WTC11 (cell line): ENCODE measurements around the gene PPP1R11. TPM values are rescaled to one million over a fixed set of nuclear protein-coding genes. Genes with fewer than 3 reads are reported as not detected.
"Not testable (repeated sequence)": the region's sequence is repeated elsewhere in the genome, so short reads cannot be mapped to it uniquely, and the experiment has no call there.

Experiments used
- ATAC-seq: fragments of 200-7000 bp; cut with Tn5 transposase; 2 replicates; pipeline ENCODE4 v1.10.0; 2021; ENCODE audit warnings: mild to moderate bottlenecking, moderate library complexity
- CTCF ChIA-PET: fragments of 300-600 bp; sonication (Branson Sonifier 250); formaldehyde crosslinking; loops from one replicate; lab custom pipeline; 2021; ENCODE audit warnings: antibody characterized with exemption; lab: Charles Lee
- POLR2A ChIA-PET: fragments of 350-600 bp; sonication (Branson Sonifier 250); formaldehyde crosslinking; loops from one replicate; lab custom pipeline; 2021; ENCODE audit warnings: antibody characterized with exemption; lab: Charles Lee
- DNase-seq: peaks from one replicate; pipeline ENCODE4 v3.0.0; 2021; ENCODE audit warnings: low spot score
- H3K27ac Mint-ChIP-seq: 2 replicates; pipeline ENCODE4 v1.8.0; 2021; ENCODE audit warnings: mixed read lengths
- H3K27me3 Mint-ChIP-seq: 2 replicates; pipeline ENCODE4 v1.8.0; 2021; ENCODE audit warnings: low read depth, mild to moderate bottlenecking, moderate library complexity, mixed read lengths
- H3K36me3 Mint-ChIP-seq: 2 replicates; pipeline ENCODE4 v1.8.0; 2021; ENCODE audit warnings: mixed read lengths
- H3K4me1 Mint-ChIP-seq: 2 replicates; pipeline ENCODE4 v1.8.0; 2022; ENCODE audit warnings: mixed read lengths
- H3K4me3 Mint-ChIP-seq: 2 replicates; pipeline ENCODE4 v1.8.0; 2021; ENCODE audit warnings: mild to moderate bottlenecking, moderate library complexity, mixed read lengths
- H3K9me3 Mint-ChIP-seq: 2 replicates; pipeline ENCODE4 v1.8.0; 2021; ENCODE audit warnings: mixed read lengths
- CBFB ChIP-seq: sonication (generic); formaldehyde crosslinking; IDR thresholded peaks from 2 replicates; pipeline ENCODE4 v1.8.1; 2022; ENCODE audit warnings: mild to moderate bottlenecking, low read depth, missing genetic modification reagents
- E2F4 ChIP-seq: sonication (generic); formaldehyde crosslinking; IDR thresholded peaks from 2 replicates; pipeline ENCODE4 v1.8.1; 2022; ENCODE audit warnings: low read depth, mild to moderate bottlenecking, moderate library complexity, missing genetic modification reagents, borderline replicate concordance
- ELF4 ChIP-seq: sonication (generic); formaldehyde crosslinking; IDR thresholded peaks from 2 replicates; pipeline ENCODE4 v1.8.1; 2022; ENCODE audit warnings: low read depth, mild to moderate bottlenecking, moderate library complexity, missing genetic modification reagents
- ETV6 ChIP-seq: sonication (generic); formaldehyde crosslinking; IDR thresholded peaks from 2 replicates; pipeline ENCODE4 v1.8.1; 2022; ENCODE audit warnings: mild to moderate bottlenecking, missing genetic modification reagents
- FOXP1 ChIP-seq: sonication (generic); formaldehyde crosslinking; IDR thresholded peaks from 2 replicates; pipeline ENCODE4 v1.8.0; 2022; ENCODE audit warnings: missing genetic modification reagents, mild to moderate bottlenecking, moderate library complexity, borderline replicate concordance
- HMGA2 ChIP-seq: fragments of 250-450 bp; sonication (Bioruptor Pico); IDR thresholded peaks from 2 replicates; pipeline ENCODE4 v1.4.0; 2021; ENCODE audit warnings: mild to moderate bottlenecking, moderate library complexity
- MYBL2 ChIP-seq: sonication (generic); formaldehyde crosslinking; IDR thresholded peaks from 2 replicates; pipeline ENCODE4 v1.8.1; 2023; ENCODE audit warnings: mild to moderate bottlenecking, moderate library complexity, missing genetic modification reagents
- PRRX2 ChIP-seq: fragments of 250-450 bp; sonication (Bioruptor Pico); IDR thresholded peaks from 2 replicates; pipeline ENCODE4 v1.8.0; 2021; ENCODE audit warnings: mild to moderate bottlenecking
- ZNF317 ChIP-seq: sonication (generic); formaldehyde crosslinking; IDR thresholded peaks from 2 replicates; pipeline ENCODE4 v1.8.1; 2023; ENCODE audit warnings: low read depth, mild to moderate bottlenecking, moderate library complexity, missing genetic modification reagents, borderline replicate concordance
- ZNF425 ChIP-seq: fragments of 250-450 bp; sonication (Bioruptor Pico); conservative IDR thresholded peaks from 2 replicates; pipeline ENCODE4 v1.9.0; 2021; ENCODE audit warnings: mild to moderate bottlenecking
- total RNA-seq: library from RNA; stranded (reverse); gene quantifications from 3 replicates; pipeline ENCODE4 v1.2.3, GENCODE V29; 2021
- TF ChIP-seq, protein P1 (sequence below): sonication (generic); formaldehyde crosslinking; conservative IDR thresholded peaks from 2 replicates; pipeline ENCODE4 v1.8.1; 2022; ENCODE audit warnings: mild to moderate bottlenecking, missing genetic modification reagents

PPP1R11 gene
- total RNA-seq, 1 experiment from 2014 or later: 25.0 TPM

DNA sequence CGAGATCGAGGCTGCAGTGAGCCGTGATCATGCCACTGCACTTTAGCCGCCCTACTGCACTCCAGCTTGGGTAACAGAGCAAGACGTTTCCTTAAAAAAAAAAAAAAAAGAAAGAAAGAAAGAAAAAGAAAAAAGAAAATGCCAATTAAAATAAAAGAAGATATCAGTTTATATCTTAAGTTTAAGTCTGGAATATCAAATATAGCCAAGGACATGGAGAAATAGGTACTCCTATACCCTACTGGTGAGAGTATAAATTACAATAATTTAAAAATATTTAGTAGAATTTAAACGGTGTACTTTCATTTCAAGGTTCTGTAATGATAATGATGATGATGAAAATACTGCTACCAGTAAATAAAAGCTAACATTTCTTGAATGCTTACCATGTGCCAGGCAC, 49.7 kb downstream of the PPP1R11 start (continued):
- TF ChIP-seq PRRX2 (CRISPR knock-in tag) (no peak), HMGA2 (CRISPR knock-in tag) (no peak), ETV6 (CRISPR knock-in tag) (no peak), ZNF425 (CRISPR knock-in tag) (no peak), MYBL2 (CRISPR knock-in tag) (no peak), CBFB (CRISPR knock-in tag) (no peak), FOXP1 (CRISPR knock-in tag) (no peak), ELF4 (CRISPR knock-in tag) (no peak), E2F4 (no peak), ZNF317 (CRISPR knock-in tag) (no peak)
- TF ChIP-seq, protein P1, sequence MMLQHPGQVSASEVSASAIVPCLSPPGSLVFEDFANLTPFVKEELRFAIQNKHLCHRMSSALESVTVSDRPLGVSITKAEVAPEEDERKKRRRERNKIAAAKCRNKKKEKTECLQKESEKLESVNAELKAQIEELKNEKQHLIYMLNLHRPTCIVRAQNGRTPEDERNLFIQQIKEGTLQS (CRISPR knock-in tag): no peak
- TF ChIP-seq, all 79 proteins: peak for 0

DNA sequence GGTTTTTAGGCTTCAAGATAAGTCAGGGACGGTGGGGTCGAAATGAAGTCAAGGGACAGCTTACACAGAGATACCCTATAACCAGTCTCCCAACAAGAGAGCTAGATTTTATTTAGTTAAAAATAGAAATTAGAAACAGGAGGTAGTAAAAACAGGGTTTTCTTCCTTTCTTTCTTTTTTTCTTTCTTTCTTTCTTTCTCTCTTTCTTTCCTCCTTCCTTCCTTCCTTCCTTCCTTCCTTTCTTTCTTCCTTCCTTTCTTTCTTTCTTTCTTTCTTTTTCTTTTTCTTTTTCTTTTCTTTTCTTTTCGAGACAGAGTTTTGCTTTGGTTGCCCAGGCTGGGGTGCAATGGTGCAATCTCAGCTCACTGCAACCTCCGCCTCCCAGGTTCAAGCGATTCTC, 51.7 kb downstream of the PPP1R11 start:
- H3K4me1 Mint-ChIP-seq, H3K9me3 Mint-ChIP-seq, POLR2A ChIA-PET, H3K36me3 Mint-ChIP-seq, H3K4me3 Mint-ChIP-seq, DNase-seq, ATAC-seq, H3K27ac Mint-ChIP-seq: not testable (repeated sequence)
- peaks cover 37% of the 10 kb centered on the region for H3K27me3 Mint-ChIP-seq
- CTCF ChIA-PET: interaction anchor here (1.0 to 1.5 kb wide), 3 partner anchors 12 to 15 kb away, joined by 4 to 7 read pairs (median 5); no protein-coding TSS in a partner anchor

Other genes with a start within 250 kb of the PPP1R11 start
- 1.1 to 1.7 TPM (median 1.4 TPM) in 3 replicates for gene HLA-G, start 239.4 kb upstream of the PPP1R11 start, total RNA-seq
- gene HLA-A, start 124.7 kb upstream of the PPP1R11 start, total RNA-seq: 93.2 to 135 TPM (median 134 TPM) in 3 replicates
- gene POLR1H, start 5.9 kb upstream of the PPP1R11 start, total RNA-seq: 37.7 to 39.6 TPM (median 38.8 TPM) in 3 replicates
- gene RNF39, start 8.6 kb downstream of the PPP1R11 start, total RNA-seq: 4.2 to 5.1 TPM (median 4.5 TPM) in 3 replicates
- gene TRIM31, start 45.9 kb downstream of the PPP1R11 start, total RNA-seq: 0.11 to 0.16 TPM (median 0.13 TPM) in 3 replicates
- not detected in 3 replicates for gene TRIM40, start 68.9 kb downstream of the PPP1R11 start, total RNA-seq
- gene TRIM10, start 94.0 kb downstream of the PPP1R11 start, total RNA-seq: 0.09 to 0.22 TPM (median 0.16 TPM) in 3 replicates
- 0.32 to 0.53 TPM (median 0.35 TPM) in 3 replicates for gene TRIM15, start 96.3 kb downstream of the PPP1R11 start, total RNA-seq
- gene TRIM26, start 146.2 kb downstream of the PPP1R11 start, total RNA-seq: 27.7 to 33.0 TPM (median 30.5 TPM) in 3 replicates